ENCODE measurements around the gene HOXB3.

The HOXB3 gene

DNA sequence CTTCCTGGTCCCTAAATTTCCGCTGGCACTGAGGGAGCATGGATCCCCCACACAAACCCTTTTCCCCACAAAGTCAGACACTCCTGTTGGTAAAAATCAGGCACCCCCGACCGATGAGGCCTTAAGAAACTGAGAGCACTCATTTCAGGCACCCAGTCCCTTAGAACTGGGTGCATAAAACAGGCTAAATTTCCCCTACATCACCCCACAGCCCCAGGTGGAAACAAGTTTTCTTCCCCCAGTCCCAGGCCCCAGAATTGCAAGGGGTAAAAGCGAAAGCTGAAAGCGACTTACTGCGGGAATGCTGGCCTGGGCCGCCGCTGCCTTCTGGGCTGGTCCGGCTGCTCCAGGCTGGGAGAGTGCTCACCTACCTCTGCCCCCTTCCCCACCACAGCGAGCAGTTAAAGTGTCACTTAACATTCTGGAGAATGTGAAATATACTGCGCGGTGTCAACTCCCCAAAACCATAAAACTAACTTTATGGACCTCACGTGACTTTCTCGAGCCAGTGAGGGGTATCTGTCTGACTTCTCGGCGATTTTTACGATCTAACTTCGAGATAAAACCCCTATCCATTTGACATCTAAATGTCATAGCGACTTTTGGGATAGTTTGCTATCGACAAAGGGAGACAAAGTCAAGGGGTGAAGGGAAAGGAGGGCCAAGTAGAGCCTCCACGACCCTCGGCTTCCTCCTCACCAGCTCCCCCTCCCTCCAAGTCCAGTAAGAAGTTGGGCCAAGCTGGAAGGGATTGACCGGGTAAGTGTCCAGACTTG lies at the start of gene HOXB3:
Gene HOXB3 (minus strand): TSS at position 411 of the 776 bp plus-strand sequence. CDS start 37,767 bp downstream, outside the sequence.
- DNase-seq (ENCODE audit: low read depth in 2 of 2): no peak
- no peak within 1 kb of the TSS for H3K4me3 ChIP-seq (replicated peaks in 1 of 2; ENCODE audit: low read depth in 2 of 2, low read length in 2 of 2)
- TF ChIP-seq, protein P1, sequence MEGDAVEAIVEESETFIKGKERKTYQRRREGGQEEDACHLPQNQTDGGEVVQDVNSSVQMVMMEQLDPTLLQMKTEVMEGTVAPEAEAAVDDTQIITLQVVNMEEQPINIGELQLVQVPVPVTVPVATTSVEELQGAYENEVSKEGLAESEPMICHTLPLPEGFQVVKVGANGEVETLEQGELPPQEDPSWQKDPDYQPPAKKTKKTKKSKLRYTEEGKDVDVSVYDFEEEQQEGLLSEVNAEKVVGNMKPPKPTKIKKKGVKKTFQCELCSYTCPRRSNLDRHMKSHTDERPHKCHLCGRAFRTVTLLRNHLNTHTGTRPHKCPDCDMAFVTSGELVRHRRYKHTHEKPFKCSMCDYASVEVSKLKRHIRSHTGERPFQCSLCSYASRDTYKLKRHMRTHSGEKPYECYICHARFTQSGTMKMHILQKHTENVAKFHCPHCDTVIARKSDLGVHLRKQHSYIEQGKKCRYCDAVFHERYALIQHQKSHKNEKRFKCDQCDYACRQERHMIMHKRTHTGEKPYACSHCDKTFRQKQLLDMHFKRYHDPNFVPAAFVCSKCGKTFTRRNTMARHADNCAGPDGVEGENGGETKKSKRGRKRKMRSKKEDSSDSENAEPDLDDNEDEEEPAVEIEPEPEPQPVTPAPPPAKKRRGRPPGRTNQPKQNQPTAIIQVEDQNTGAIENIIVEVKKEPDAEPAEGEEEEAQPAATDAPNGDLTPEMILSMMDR (IDR thresholded peaks at IDR 0.05; ENCODE audit: low read depth, low read length): no peak

DNA sequence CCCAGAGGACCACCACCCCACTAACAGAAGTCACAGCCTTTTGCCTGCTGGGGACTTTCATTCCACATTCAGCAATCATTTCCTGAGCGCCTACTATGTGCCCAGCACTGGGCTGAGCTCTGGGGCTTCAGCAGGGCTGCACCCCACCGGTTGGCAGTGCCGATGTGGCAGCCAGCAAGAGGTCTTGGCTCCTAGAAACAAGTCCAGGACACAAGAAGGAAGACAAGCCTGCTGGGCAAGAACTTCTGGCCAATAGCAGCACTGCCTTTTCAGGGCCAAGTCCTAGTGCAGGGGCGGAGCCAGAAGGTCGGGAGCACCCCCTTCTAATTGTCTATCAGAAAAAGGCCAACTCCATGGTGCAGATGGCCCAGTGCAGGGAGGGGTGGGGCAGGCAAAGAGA lies 49.1 kb upstream of the HOXB3 start:
- DNase-seq (ENCODE audit: low read depth in 2 of 2): no peak
- TF ChIP-seq, protein P1 (IDR thresholded peaks at IDR 0.05; ENCODE audit: low read depth, low read length): no peak
- no peak overlapping the region for H3K4me3 ChIP-seq (replicated peaks in 1 of 2; ENCODE audit: low read depth in 2 of 2, low read length in 2 of 2)

DNA sequence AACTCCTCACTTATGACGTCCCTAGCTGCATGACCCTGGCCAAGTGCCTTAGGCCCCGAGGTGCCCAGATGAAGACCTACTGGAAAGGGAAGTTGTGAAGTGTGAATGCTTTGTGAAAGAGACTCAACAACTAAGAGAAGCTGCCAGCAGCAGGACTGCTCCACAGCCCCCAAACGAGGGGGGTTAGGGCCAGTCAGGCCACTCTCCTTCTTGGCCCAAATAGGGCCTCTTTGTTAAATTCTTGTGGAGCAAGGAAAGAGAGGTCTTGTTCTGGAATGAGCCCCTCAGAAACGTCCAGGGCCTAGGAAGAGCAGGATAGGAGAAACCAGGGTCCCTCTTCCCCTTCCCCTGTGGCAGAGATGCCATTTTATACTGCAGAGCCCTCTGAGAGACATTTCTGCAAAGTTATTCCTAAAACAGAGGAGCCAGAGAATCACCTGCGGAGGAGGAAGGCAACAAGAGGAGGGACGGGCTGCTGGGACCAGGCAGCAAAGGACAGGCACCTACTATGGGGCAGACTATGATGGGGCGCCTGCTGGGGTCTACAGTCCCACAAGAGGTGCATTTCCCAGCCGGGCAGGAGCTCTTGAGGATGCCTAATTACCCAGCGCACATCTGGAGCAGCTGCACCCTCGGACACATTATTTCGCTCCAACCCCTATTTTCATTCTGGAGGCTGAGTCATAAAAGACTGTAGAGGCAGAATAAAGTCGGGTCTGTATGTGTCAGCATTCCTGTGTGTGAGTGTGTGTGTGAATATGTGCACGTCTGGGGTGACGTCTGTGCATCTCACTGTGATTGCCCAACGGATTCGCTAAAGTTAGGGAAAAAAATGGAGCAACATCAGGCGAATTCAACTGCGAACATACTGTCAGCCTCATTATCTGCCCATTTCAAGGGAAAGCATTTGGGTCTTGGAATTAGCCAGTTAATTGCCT lies 47.6 kb upstream of the HOXB3 start:
- DNase-seq (ENCODE audit: low read depth in 2 of 2): peak; percentile 41 to 90
- TF ChIP-seq, protein P1 (IDR thresholded peaks at IDR 0.05; ENCODE audit: low read depth, low read length): no peak
- no peak overlapping the region for H3K4me3 ChIP-seq (replicated peaks in 1 of 2; ENCODE audit: low read depth in 2 of 2, low read length in 2 of 2)

DNA sequence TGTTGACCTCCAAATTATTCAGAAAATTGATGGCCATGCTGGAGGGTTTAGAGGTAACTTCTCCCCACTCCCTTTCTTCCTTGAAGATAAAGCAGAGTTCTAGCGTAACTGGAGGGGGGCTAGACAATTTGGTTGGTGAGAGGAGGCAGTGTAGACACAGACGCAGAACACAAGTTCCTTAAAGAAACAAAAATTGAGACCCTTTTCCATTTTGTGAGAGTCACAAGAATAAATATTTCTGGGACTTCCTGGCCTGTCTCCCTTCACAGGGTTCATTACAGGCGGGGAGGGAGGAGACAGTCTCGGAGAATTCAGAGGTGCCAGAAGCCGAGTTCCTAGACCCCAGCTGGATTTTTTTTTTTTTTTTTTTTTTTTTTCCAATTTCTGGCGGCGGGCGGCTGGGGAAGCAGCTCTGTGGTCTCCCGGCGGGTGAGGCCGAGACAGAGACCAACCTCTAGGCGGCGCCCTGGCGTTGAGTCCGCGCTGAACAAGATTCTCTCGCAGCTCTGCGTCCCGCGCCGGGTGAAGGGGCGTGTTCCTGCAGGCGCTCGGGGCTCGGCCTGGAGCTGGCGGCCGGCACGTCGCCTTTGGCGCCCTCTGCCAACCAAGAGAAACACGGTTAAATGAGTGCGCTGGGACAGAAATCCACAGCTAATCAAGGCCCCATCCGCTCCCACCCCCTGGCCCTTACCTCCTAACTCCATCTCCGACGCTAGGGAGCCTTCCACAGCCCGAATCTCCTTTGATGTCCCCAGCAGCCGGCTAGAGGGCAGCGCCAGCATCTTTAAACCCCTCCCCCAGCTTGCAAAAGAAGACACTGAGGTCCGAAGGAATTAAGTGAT lies 46.4 kb upstream of the HOXB3 start:
- H3K4me3 ChIP-seq (replicated peaks in 1 of 2; ENCODE audit: low read depth in 2 of 2, low read length in 2 of 2): no peak overlapping the region
- DNase-seq (ENCODE audit: low read depth in 2 of 2): peak; percentile 57 to 60
- TF ChIP-seq, protein P1 (IDR thresholded peaks at IDR 0.05; ENCODE audit: low read depth, low read length): peak; percentile 58

DNA sequence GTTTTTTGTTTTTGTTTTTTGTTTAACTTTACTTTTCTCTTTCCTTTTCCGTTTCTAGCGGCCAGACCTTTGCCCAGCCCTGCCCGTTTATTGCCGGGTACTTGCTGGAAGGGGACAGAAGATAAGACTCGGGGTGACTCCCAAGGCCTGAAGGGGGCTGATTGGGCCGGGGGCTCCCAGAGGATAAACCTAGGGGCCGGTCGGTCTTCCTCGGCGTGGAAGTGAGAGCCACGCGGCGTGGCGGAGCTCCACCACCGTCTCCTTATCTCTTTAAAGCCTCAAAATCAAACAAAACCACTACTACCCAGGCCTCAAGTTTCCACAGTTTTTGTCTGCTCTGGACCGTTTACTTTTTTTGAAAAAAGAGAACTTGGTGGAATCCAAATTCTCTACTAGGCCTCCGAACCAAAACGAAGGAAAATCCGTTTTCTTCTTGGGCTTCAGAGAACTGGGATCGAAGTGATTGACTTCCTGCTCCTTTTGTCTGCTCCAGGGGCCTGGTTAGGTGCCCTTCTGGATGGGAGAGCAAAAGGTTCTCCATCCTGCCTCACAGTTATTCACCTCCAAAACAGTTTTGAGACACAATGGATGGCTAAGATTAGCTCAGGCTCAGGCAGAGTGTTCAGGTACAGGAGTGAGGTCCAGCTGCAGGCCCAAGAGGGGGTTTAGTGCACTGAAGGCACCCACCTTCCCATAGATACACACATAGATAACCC lies 44.6 kb upstream of the HOXB3 start:
- H3K4me3 ChIP-seq (replicated peaks in 1 of 2; ENCODE audit: low read depth in 2 of 2, low read length in 2 of 2): no peak overlapping the region
- DNase-seq (ENCODE audit: low read depth in 2 of 2): no peak
- TF ChIP-seq, protein P1 (IDR thresholded peaks at IDR 0.05; ENCODE audit: low read depth, low read length): no peak

DNA sequence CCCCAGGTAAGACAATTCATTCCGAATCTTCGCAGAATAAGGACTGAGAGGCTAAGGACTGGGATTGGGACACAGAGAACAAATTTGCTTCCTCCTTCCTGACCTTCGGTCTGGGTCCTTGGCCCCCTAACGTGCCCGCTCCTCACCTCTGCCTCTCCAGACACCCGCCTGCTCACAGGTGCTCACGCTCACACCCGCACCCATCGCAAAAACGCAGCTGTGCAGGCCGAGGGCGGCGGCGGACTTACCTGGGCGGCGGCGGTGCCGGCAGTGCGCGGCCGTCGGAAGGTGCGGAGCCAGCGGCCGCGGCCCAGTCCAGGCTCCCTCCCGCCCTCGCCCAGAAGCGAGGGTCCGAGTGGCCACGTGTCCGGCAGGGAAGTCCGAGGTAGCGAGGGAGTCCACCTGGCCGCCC lies 43.2 kb upstream of the HOXB3 start:
- TF ChIP-seq, protein P1 (IDR thresholded peaks at IDR 0.05; ENCODE audit: low read depth, low read length): no peak
- DNase-seq (ENCODE audit: low read depth in 2 of 2): no peak

More for the DNA sequence above, 43.2 kb upstream of the HOXB3 start:
- no peak overlapping the region for H3K4me3 ChIP-seq (replicated peaks in 1 of 2; ENCODE audit: low read depth in 2 of 2, low read length in 2 of 2)
